Measurements from ENCODE around the gene DOCK8. TPM values are rescaled to one million over a fixed set of nuclear protein-coding genes. Genes with fewer than 3 reads are reported as not detected.

The DOCK8 gene
- total RNA-seq, 1 experiment from 2014 or later = 15.2 TPM

DNA sequence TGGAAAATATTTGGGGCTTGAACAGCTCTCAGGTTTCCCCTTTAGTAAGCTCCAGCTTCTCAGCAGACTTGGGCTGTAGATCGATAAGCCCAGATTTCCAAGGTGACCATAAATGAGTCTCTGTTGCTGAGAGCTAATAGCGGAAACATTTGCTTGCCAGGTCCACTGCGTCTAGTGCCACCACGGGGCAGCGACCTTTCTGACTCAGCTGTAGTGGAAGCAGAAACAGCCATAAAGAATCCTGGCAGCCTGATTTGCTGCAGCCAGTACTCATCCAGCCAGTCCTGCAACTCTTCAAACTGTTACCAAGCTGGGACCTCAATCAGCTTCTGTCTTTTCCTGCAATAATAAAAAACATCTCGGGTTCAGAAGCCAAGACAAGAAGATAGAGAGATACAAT is 241.7 kb downstream of the DOCK8 start:
- Mint-ChIP-seq H3K9me3 (ENCODE audit: unreplicated experiment) (no peaks in the 10 kb centered on the region), H3K36me3 (ENCODE audit: insufficient read depth, unreplicated experiment) (no peaks in the 10 kb centered on the region), H3K27ac (ENCODE audit: unreplicated experiment) (no peak overlapping the region), H3K4me1 (ENCODE audit: low read depth, unreplicated experiment) (peaks cover 13% of the 10 kb centered on the region), H3K27me3 (ENCODE audit: insufficient read depth, unreplicated experiment) (no peaks in the 10 kb centered on the region), H3K4me3 (ENCODE audit: unreplicated experiment) (no peak overlapping the region)
- CTCF ChIA-PET = no interaction called here
- H3K36me3 ChIP-seq (ENCODE audit: control insufficient read depth, insufficient read depth, low read length) = no peaks in the 10 kb centered on the region
- POLR2A ChIA-PET = no interaction called here
- intact Hi-C loops (cut with micrococcal nuclease; ENCODE audit: unreplicated experiment) = no loop called here
- no peaks in the 10 kb centered on the region for H3K27me3 ChIP-seq (replicated peaks; ENCODE audit: control insufficient read depth, insufficient read depth, low read length)
- BruUV-seq (replicated peaks) = no TSS peak
- H3K4me1 ChIP-seq = no peaks in the 10 kb centered on the region
- no peaks in the 10 kb centered on the region for H3K9me3 ChIP-seq
- TF ChIP-seq, protein P1, sequence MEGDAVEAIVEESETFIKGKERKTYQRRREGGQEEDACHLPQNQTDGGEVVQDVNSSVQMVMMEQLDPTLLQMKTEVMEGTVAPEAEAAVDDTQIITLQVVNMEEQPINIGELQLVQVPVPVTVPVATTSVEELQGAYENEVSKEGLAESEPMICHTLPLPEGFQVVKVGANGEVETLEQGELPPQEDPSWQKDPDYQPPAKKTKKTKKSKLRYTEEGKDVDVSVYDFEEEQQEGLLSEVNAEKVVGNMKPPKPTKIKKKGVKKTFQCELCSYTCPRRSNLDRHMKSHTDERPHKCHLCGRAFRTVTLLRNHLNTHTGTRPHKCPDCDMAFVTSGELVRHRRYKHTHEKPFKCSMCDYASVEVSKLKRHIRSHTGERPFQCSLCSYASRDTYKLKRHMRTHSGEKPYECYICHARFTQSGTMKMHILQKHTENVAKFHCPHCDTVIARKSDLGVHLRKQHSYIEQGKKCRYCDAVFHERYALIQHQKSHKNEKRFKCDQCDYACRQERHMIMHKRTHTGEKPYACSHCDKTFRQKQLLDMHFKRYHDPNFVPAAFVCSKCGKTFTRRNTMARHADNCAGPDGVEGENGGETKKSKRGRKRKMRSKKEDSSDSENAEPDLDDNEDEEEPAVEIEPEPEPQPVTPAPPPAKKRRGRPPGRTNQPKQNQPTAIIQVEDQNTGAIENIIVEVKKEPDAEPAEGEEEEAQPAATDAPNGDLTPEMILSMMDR (IDR thresholded peaks at IDR 0.05; ENCODE audit: insufficient read depth in 1 of 2, low read depth in 1 of 2, low read length in 1 of 2, severe bottlenecking in 1 of 2, unreplicated experiment in 1 of 2) = no peak
- no peak for DNase-seq
- no peak overlapping the region for H3K4me3 ChIP-seq (ENCODE audit: low read depth, low read length)

DNA sequence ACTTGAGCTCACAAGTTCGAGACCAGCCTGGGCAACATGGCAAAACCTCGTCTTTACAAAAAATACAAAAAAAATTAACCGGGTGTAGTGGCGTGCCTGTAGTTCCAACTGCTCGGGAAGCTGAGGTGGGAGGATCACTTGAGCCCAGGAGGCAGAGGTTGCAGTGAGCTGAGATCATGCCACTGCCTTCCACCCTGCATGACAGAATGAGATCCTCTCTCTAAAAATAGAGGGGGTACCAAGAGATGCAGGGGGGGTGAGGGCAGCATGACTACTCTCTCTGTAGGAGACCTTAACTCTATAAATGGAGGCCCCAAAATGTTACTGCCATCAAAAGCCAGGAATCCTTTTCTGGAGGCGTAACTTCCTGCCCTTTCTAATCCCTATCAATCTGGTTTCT is 243.9 kb downstream of the DOCK8 start:
- POLR2A ChIA-PET = no interaction called here

DNA sequence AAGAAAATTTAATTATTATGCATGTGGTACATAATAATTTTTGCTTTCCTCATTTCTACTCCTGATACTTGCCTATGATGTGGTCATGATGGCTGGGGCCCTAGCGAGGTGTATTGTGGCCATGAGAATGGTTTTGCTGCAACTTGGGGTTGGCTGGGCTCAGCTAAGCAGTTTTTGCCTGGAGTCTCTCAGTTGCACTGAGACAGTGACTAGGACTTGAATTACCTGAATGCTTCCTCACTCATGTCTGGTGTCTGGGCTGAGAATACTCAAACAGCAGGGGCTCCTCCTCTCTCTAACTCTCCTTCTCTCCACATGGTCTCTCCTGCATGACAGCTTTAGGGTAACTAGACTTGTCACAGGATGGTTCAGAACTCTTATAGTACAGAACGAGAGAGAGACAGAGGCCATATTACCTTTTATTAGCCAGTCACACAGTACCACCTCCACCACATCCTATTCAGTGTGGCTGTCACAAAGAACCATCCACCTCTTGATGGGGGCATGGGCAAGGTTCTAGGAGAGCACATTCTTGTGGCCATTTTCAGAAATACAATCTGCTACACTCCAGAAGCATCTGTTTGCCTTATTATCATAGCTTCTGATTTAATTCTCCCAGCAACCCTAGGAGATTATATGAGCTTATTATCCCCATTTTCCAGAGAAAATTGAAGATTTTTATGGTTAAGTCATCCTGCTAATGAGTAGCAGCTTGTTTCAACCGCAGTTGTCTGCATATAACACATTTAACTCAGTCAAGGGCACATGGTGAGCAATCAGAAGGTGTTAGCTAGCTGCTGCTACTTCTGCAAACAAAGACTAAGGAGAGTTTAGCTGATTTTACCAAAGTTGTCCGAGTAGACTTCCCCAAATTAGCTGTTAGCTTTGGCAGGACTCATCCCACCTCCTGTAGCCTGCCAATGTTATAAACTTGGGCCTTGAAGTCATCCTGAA is 245.1 kb downstream of the DOCK8 start:
- CTCF ChIA-PET = no interaction called here
- no peak overlapping the region for H3K4me3 Mint-ChIP-seq (ENCODE audit: unreplicated experiment)
- H3K4me1 ChIP-seq = no peaks in the 10 kb centered on the region
- no peaks in the 10 kb centered on the region for H3K27me3 Mint-ChIP-seq (ENCODE audit: insufficient read depth, unreplicated experiment)
- no peak overlapping the region for H3K27ac Mint-ChIP-seq (ENCODE audit: unreplicated experiment)
- H3K36me3 ChIP-seq (ENCODE audit: control insufficient read depth, insufficient read depth, low read length) = no peaks in the 10 kb centered on the region
- DNase-seq = no peak
- no TSS peak for BruUV-seq (replicated peaks)
- no peaks in the 10 kb centered on the region for H3K9me3 Mint-ChIP-seq (ENCODE audit: unreplicated experiment)
- H3K4me1 Mint-ChIP-seq (ENCODE audit: low read depth, unreplicated experiment) = peaks cover 13% of the 10 kb centered on the region
- POLR2A ChIA-PET = no interaction called here
- H3K9me3 ChIP-seq = no peaks in the 10 kb centered on the region
- H3K36me3 Mint-ChIP-seq (ENCODE audit: insufficient read depth, unreplicated experiment) = no peaks in the 10 kb centered on the region
- H3K27me3 ChIP-seq (replicated peaks; ENCODE audit: control insufficient read depth, insufficient read depth, low read length) = no peaks in the 10 kb centered on the region
- TF ChIP-seq, protein P1 (IDR thresholded peaks at IDR 0.05; ENCODE audit: insufficient read depth in 1 of 2, low read depth in 1 of 2, low read length in 1 of 2, severe bottlenecking in 1 of 2, unreplicated experiment in 1 of 2) = no peak
- H3K4me3 ChIP-seq (ENCODE audit: low read depth, low read length) = no peak overlapping the region
- intact Hi-C loops (cut with micrococcal nuclease; ENCODE audit: unreplicated experiment) = no loop called here

More for the DNA sequence above, 243.9 kb downstream of the DOCK8 start:
- TF ChIP-seq, protein P1 (IDR thresholded peaks at IDR 0.05; ENCODE audit: insufficient read depth in 1 of 2, low read depth in 1 of 2, low read length in 1 of 2, severe bottlenecking in 1 of 2, unreplicated experiment in 1 of 2) = no peak
- DNase-seq = no peak
- Histone ChIP-seq H3K27me3 (replicated peaks; ENCODE audit: control insufficient read depth, insufficient read depth, low read length) (no peaks in the 10 kb centered on the region), H3K36me3 (ENCODE audit: control insufficient read depth, insufficient read depth, low read length) (no peaks in the 10 kb centered on the region), H3K4me3 (ENCODE audit: low read depth, low read length) (no peak overlapping the region), H3K9me3 (no peaks in the 10 kb centered on the region), H3K4me1 (no peaks in the 10 kb centered on the region)
- CTCF ChIA-PET = no interaction called here
- no peaks in the 10 kb centered on the region for H3K36me3 Mint-ChIP-seq (ENCODE audit: insufficient read depth, unreplicated experiment)
- H3K9me3 Mint-ChIP-seq (ENCODE audit: unreplicated experiment) = no peaks in the 10 kb centered on the region
- intact Hi-C loops (cut with micrococcal nuclease; ENCODE audit: unreplicated experiment) = no loop called here
- peaks cover 13% of the 10 kb centered on the region for H3K4me1 Mint-ChIP-seq (ENCODE audit: low read depth, unreplicated experiment)
- no peak overlapping the region for H3K4me3 Mint-ChIP-seq (ENCODE audit: unreplicated experiment)
- no peak overlapping the region for H3K27ac Mint-ChIP-seq (ENCODE audit: unreplicated experiment)
- H3K27me3 Mint-ChIP-seq (ENCODE audit: insufficient read depth, unreplicated experiment) = no peaks in the 10 kb centered on the region
- no TSS peak for BruUV-seq (replicated peaks)

Measured in Caco-2 (cell line).